Adrenal gland (tissue), 5 donors: Measurements from ENCODE around the gene UBE3B.

Source experiments
- CTCF ChIP-seq, 6 experiments: fragments of 450-650 bp in 4 of 6; fragments of 200-600 bp in 2 of 6; sonication (generic) in 1 of 6; IDR thresholded peaks; 1 replicate in 5 of 6; 2 replicates in 1 of 6; pipeline versions ENCODE4 v1.5.1 to v1.8.0; 2016 to 2021; ENCODE audit warnings: antibody characterized with exemption in 6 of 6, mild to moderate bottlenecking in 2 of 6, moderate library complexity in 1 of 6
- POLR2A ChIP-seq, 2 donors: fragments of 450-650 bp; IDR thresholded peaks; one replicate each; pipeline ENCODE4 v1.6.1; 2017; ENCODE audit warnings: antibody characterized with exemption in 2 of 2, mild to moderate bottlenecking in 2 of 2, moderate library complexity in 1 of 2
- donor health status: DM: no; HTN: no; CAD: no.

- TF ChIP-seq CTCF (IDR thresholded peaks at IDR 0.05) (no peak), POLR2A (IDR thresholded peaks at IDR 0.05) (no peak)
These were observed 44.4 kb downstream of the UBE3B start for GRCh38 chr12:109521831-109522230.
